ENCODE measurements around the gene TM4SF1. TPM values are rescaled to one million over a fixed set of nuclear protein-coding genes. Genes with fewer than 3 reads are reported as not detected.

TM4SF1 gene
- polyA plus RNA-seq, 1 donor (not counting 4 experiments of a cell fraction or from before 2014, with no cell fraction given) = 375 TPM

- DNase-seq (ENCODE audit: low read depth, low spot score) = no peak
- Histone ChIP-seq H3K4me1 (ENCODE audit: control insufficient read depth, extremely low read depth, insufficient read depth, low read length) (peaks cover 36% of the 10 kb centered on the region), H3K27me3 (ENCODE audit: control insufficient read depth, extremely low read depth, insufficient read depth, low read length) (no peaks in the 10 kb centered on the region), H3K9me1 (ENCODE audit: control insufficient read depth, extremely low read depth, insufficient read depth, low read length) (no peaks in the 10 kb centered on the region), H3K4me3 (ENCODE audit: control insufficient read depth in 2 of 3, extremely low read depth in 1 of 3, insufficient read depth in 2 of 3, low read depth in 1 of 3, low read length in 3 of 3) (no peak overlapping the region), H3K27ac (ENCODE audit: control insufficient read depth, insufficient read depth, low read length) (no peak overlapping the region), H3K9ac (ENCODE audit: control insufficient read depth, extremely low read depth, insufficient read depth, low read length) (no peak overlapping the region), H2AFZ (ENCODE audit: control insufficient read depth, low read length) (no peak overlapping the region), H3K79me2 (ENCODE audit: control insufficient read depth, insufficient read depth, low read length) (no peaks in the 10 kb centered on the region), H3K36me3 (ENCODE audit: control insufficient read depth in 2 of 2, extremely low read depth in 1 of 2, insufficient read depth in 2 of 2, low read length in 2 of 2) (no peaks in the 10 kb centered on the region), H3K9me3 (ENCODE audit: control insufficient read depth, low read depth, low read length) (no peaks in the 10 kb centered on the region), H4K20me1 (ENCODE audit: control insufficient read depth, extremely low read depth, insufficient read depth, low read length) (no peaks in the 10 kb centered on the region), H3K4me2 (ENCODE audit: control insufficient read depth, extremely low read depth, insufficient read depth, low read depth, low read length) (no peak overlapping the region)
- no peak for FAIRE-seq
- TF ChIP-seq EZH2 (IDR thresholded peaks at IDR 0.05; ENCODE audit: low read length) (no peak), CTCF (optimal IDR thresholded peaks at IDR 0.05 in 1 of 3, IDR thresholded peaks at IDR 0.05 in 1 of 3, conservative IDR thresholded peaks at IDR 0.05 in 1 of 3; ENCODE audit: extremely low read depth in 1 of 3, insufficient read depth in 2 of 3, low read length in 3 of 3) (no peak)
- dilution Hi-C loops (cut with MboI; ENCODE audit: extremely low pct_ligation_motif_present, low sequenced_read_pairs) = no loop called here
Measured at GRCh38 chr3:149391960-149392359, 14.5 kb upstream of the TM4SF1 start.

GRCh38 chr3:149390772-149391212 lies 13.3 kb upstream of the TM4SF1 start:
- Histone ChIP-seq H3K27me3 (ENCODE audit: control insufficient read depth, extremely low read depth, insufficient read depth, low read length) (no peaks in the 10 kb centered on the region), H4K20me1 (ENCODE audit: control insufficient read depth, extremely low read depth, insufficient read depth, low read length) (no peaks in the 10 kb centered on the region), H2AFZ (ENCODE audit: control insufficient read depth, low read length) (no peak overlapping the region), H3K27ac (ENCODE audit: control insufficient read depth, insufficient read depth, low read length) (peak overlapping the region; percentile 55), H3K9ac (ENCODE audit: control insufficient read depth, extremely low read depth, insufficient read depth, low read length) (no peak overlapping the region), H3K4me2 (ENCODE audit: control insufficient read depth, extremely low read depth, insufficient read depth, low read depth, low read length) (no peak overlapping the region), H3K79me2 (ENCODE audit: control insufficient read depth, insufficient read depth, low read length) (no peaks in the 10 kb centered on the region), H3K9me3 (ENCODE audit: control insufficient read depth, low read depth, low read length) (no peaks in the 10 kb centered on the region), H3K36me3 (ENCODE audit: control insufficient read depth in 2 of 2, extremely low read depth in 1 of 2, insufficient read depth in 2 of 2, low read length in 2 of 2) (no peaks in the 10 kb centered on the region), H3K4me1 (ENCODE audit: control insufficient read depth, extremely low read depth, insufficient read depth, low read length) (peaks cover 47% of the 10 kb centered on the region), H3K9me1 (ENCODE audit: control insufficient read depth, extremely low read depth, insufficient read depth, low read length) (no peaks in the 10 kb centered on the region), H3K4me3 (ENCODE audit: control insufficient read depth in 2 of 3, extremely low read depth in 1 of 3, insufficient read depth in 2 of 3, low read depth in 1 of 3, low read length in 3 of 3) (no peak overlapping the region)
- FAIRE-seq (no peak), DNase-seq (ENCODE audit: low read depth, low spot score) (no peak)
- dilution Hi-C loops (cut with MboI; ENCODE audit: extremely low pct_ligation_motif_present, low sequenced_read_pairs) = no loop called here
- TF ChIP-seq CTCF (optimal IDR thresholded peaks at IDR 0.05 in 1 of 3, IDR thresholded peaks at IDR 0.05 in 1 of 3, conservative IDR thresholded peaks at IDR 0.05 in 1 of 3; ENCODE audit: extremely low read depth in 1 of 3, insufficient read depth in 2 of 3, low read length in 3 of 3) = no peak
- TF ChIP-seq EZH2 (IDR thresholded peaks at IDR 0.05; ENCODE audit: low read length) = no peak

Data from keratinocyte (primary cell).